GM23338 (cell line): ENCODE results near the gene ADCK2. TPM values are rescaled to one million over a fixed set of nuclear protein-coding genes. Genes with fewer than 3 reads are reported as not detected.

Source experiments
- ATAC-seq: fragments of 200-7000 bp; cut with Tn5 transposase; 3 replicates; pipeline ENCODE4 v1.9.1; 2020
- DNase-seq: peaks from one replicate; pipeline ENCODE4 v3.0.0-alpha.2; 2015; ENCODE audit warnings: low spot score
- H2AFZ ChIP-seq: fragments of 200-600 bp; sonication (generic); 2 replicates; pipeline ENCODE4 v1.8.0; 2016; ENCODE audit warnings: antibody characterized with exemption, mild to moderate bottlenecking, moderate library complexity
- H3F3A ChIP-seq: fragments of 200-600 bp; sonication (generic); replicated peaks from 2 replicates; pipeline ENCODE4 v1.8.0; 2017; ENCODE audit warnings: antibody characterized with exemption, mixed run types, low read depth
- H3K27ac ChIP-seq: fragments of 200-600 bp; sonication (generic); 2 replicates; pipeline ENCODE4 v1.6.1; 2016; ENCODE audit warnings: low read depth
- H3K27me3 ChIP-seq: fragments of 200-600 bp; sonication (generic); 2 replicates; pipeline ENCODE4 v1.8.0; 2016; ENCODE audit warnings: mild to moderate bottlenecking, mixed run types, moderate library complexity; ENCODE audit not compliant: insufficient read depth
- H3K36me3 ChIP-seq: fragments of 200-600 bp; sonication (generic); 2 replicates; pipeline ENCODE4 v1.8.0; 2016; ENCODE audit warnings: mild to moderate bottlenecking; ENCODE audit not compliant: insufficient read depth
- H3K4me1 ChIP-seq: fragments of 200-600 bp; sonication (generic); 2 replicates; pipeline ENCODE4 v1.8.0; 2016; ENCODE audit warnings: mild to moderate bottlenecking, moderate library complexity; ENCODE audit not compliant: insufficient read depth
- H3K4me2 ChIP-seq: fragments of 200-600 bp; sonication (generic); 2 replicates; pipeline ENCODE4 v1.7.1; 2017; ENCODE audit warnings: mixed run types
- H3K4me3 ChIP-seq: fragments of 200-600 bp; sonication (generic); 2 replicates; pipeline ENCODE4 v1.6.1; 2016; ENCODE audit warnings: mixed run types
- H3K79me2 ChIP-seq: fragments of 200-600 bp; sonication (generic); replicated peaks from 2 replicates; pipeline ENCODE4 v1.8.0; 2017; ENCODE audit warnings: mild to moderate bottlenecking; ENCODE audit not compliant: insufficient read depth
- H3K9me2 ChIP-seq: fragments of 200-600 bp; sonication (generic); 2 replicates; pipeline ENCODE4 v1.8.0; 2017; ENCODE audit not compliant: insufficient read depth
- H4K20me1 ChIP-seq: fragments of 200-600 bp; sonication (generic); replicated peaks from 2 replicates; pipeline ENCODE4 v1.8.0; 2017; ENCODE audit warnings: mild to moderate bottlenecking; ENCODE audit not compliant: insufficient read depth
- H3K27ac Mint-ChIP-seq: 2 replicates; pipeline ENCODE4 v1.8.0; 2020; ENCODE audit warnings: inconsistent platforms, mild to moderate bottlenecking, moderate library complexity, mixed read lengths
- H3K27me3 Mint-ChIP-seq: 3 replicates; pipeline ENCODE4 v1.8.0; 2022; ENCODE audit warnings: low read depth, mild to moderate bottlenecking, moderate library complexity, mixed read lengths, inconsistent platforms; ENCODE audit not compliant: insufficient read depth, poor library complexity
- H3K36me3 Mint-ChIP-seq: 3 replicates; pipeline ENCODE4 v1.8.0; 2021; ENCODE audit warnings: low read depth, mild to moderate bottlenecking, inconsistent platforms, moderate library complexity, mixed read lengths
- H3K4me1 Mint-ChIP-seq: 3 replicates; pipeline ENCODE4 v1.8.0; 2020; ENCODE audit warnings: mild to moderate bottlenecking, inconsistent platforms, mixed read lengths
- H3K4me3 Mint-ChIP-seq: 3 replicates; pipeline ENCODE4 v1.8.0; 2021; ENCODE audit warnings: moderate library complexity, mild to moderate bottlenecking, inconsistent platforms, mixed read lengths
- H3K9me3 Mint-ChIP-seq: 3 replicates; pipeline ENCODE4 v1.8.0; 2020; ENCODE audit warnings: moderate library complexity, mild to moderate bottlenecking, inconsistent platforms, mixed read lengths
- CREB1 ChIP-seq: fragments of 250-450 bp; sonication (Bioruptor Pico); IDR thresholded peaks from 2 replicates; pipeline ENCODE4 v1.5.0; 2020; ENCODE audit warnings: low read depth, mild to moderate bottlenecking, moderate library complexity
- ETS1 ChIP-seq: IDR thresholded peaks from 2 replicates; pipeline ENCODE4 v1.6.1; 2016; ENCODE audit warnings: antibody characterized with exemption
- EZH2 ChIP-seq: fragments of 200-600 bp; sonication (generic); IDR thresholded peaks from one replicate; pipeline ENCODE4 v1.8.0; 2017; ENCODE audit warnings: antibody characterized with exemption, mild to moderate bottlenecking, low read depth; ENCODE audit not compliant: unreplicated experiment
- EZH2phosphoT487 ChIP-seq: fragments of 200-600 bp; sonication (generic); IDR thresholded peaks from one replicate; pipeline ENCODE4 v1.8.1; 2018; ENCODE audit warnings: antibody characterized with exemption; ENCODE audit not compliant: unreplicated experiment
- NANOG ChIP-seq: IDR thresholded peaks from 2 replicates; pipeline ENCODE4 v1.6.1; 2016; ENCODE audit warnings: antibody characterized with exemption, borderline replicate concordance
- POLR2AphosphoS5 ChIP-seq: IDR thresholded peaks from 2 replicates; pipeline ENCODE4 v1.6.1; 2016; ENCODE audit warnings: antibody characterized with exemption, low read depth
- ZNF114 ChIP-seq: fragments of 250-450 bp; sonication (Bioruptor Pico); IDR thresholded peaks from 2 replicates; pipeline ENCODE4 v1.5.0; 2020; ENCODE audit warnings: mild to moderate bottlenecking, moderate library complexity
- polyA plus RNA-seq: library from polyadenylated mRNA; unstranded; fragments of >200 nt; fragmentation: Nextera tagmentation; extraction: Ambion mirVana; gene quantifications from 2 replicates; pipeline ENCODE4 v1.2.1, GENCODE V29; 2016
- total RNA-seq: library from RNA; depleted of rRNA; stranded (reverse); fragments of >200 nt; shearing (Covaris generic); gene quantifications from 2 replicates; pipeline ENCODE4 v1.2.3, GENCODE V29; 2014
- TF ChIP-seq, protein P1 (sequence below): fragments of 250-450 bp; sonication (Bioruptor Pico); IDR thresholded peaks from 2 replicates; pipeline ENCODE4 v1.5.0; 2020; ENCODE audit warnings: mild to moderate bottlenecking, moderate library complexity

ADCK2 gene
- total and polyA plus RNA-seq, 2 experiments from 2014 or later = 4.7 to 14.4 TPM

DNA sequence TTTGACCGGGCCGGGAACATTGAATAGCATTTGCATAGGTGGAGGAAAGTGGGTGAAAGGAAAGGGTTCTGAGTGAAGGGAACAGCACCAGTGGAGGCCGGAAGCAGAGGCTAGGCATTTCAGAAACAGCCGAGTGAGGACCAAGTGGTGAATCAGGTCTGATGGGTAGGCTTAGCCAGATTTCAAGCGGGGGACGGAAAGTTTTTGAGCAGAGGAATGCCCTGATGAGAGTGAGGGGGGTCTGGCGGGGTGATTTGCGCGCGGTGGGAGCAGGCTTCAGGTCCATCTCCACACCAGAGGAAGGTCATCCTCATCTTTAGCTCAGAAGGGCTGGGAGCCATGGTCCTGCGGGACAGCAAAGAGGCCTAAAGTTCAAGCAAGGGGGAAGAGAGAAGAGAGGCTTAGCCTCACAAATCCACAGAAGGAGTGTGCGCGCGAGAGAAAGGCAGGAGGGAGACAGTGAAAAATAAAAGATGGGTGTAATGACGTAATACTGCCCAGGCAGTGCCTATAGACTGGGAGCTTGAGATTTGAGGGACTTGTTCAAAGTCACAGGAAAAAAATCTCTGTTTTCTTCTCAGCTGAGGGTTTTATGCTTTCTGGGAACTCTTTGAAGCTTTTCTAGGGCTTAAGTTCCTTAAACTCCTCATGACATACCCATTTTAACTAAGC lies 31.1 kb upstream of the ADCK2 start:
- no peak overlapping the region for H3K27ac ChIP-seq
- H3K9me2 ChIP-seq = no peaks in the 10 kb centered on the region
- H3K36me3 ChIP-seq = no peaks in the 10 kb centered on the region
- H3K4me3 ChIP-seq = peak overlapping the region; percentile 82
- ATAC-seq = peak; percentile 1; the same call in 1 of the 3 replicates
- H4K20me1 ChIP-seq = no peaks in the 10 kb centered on the region
- Mint-ChIP-seq H3K4me1 (peaks cover 38% of the 10 kb centered on the region), H3K9me3 (no peaks in the 10 kb centered on the region; the same call in 2 of the 3 replicates), H3K4me3 (peak overlapping the region; percentile 58), H3K36me3 (no peaks in the 10 kb centered on the region; the same call in 2 of the 3 replicates), H3K27me3 (peaks cover 39% of the 10 kb centered on the region), H3K27ac (no peak overlapping the region)
- peak overlapping the region; percentile 98 for H2AFZ ChIP-seq
- TF ChIP-seq, protein P1, sequence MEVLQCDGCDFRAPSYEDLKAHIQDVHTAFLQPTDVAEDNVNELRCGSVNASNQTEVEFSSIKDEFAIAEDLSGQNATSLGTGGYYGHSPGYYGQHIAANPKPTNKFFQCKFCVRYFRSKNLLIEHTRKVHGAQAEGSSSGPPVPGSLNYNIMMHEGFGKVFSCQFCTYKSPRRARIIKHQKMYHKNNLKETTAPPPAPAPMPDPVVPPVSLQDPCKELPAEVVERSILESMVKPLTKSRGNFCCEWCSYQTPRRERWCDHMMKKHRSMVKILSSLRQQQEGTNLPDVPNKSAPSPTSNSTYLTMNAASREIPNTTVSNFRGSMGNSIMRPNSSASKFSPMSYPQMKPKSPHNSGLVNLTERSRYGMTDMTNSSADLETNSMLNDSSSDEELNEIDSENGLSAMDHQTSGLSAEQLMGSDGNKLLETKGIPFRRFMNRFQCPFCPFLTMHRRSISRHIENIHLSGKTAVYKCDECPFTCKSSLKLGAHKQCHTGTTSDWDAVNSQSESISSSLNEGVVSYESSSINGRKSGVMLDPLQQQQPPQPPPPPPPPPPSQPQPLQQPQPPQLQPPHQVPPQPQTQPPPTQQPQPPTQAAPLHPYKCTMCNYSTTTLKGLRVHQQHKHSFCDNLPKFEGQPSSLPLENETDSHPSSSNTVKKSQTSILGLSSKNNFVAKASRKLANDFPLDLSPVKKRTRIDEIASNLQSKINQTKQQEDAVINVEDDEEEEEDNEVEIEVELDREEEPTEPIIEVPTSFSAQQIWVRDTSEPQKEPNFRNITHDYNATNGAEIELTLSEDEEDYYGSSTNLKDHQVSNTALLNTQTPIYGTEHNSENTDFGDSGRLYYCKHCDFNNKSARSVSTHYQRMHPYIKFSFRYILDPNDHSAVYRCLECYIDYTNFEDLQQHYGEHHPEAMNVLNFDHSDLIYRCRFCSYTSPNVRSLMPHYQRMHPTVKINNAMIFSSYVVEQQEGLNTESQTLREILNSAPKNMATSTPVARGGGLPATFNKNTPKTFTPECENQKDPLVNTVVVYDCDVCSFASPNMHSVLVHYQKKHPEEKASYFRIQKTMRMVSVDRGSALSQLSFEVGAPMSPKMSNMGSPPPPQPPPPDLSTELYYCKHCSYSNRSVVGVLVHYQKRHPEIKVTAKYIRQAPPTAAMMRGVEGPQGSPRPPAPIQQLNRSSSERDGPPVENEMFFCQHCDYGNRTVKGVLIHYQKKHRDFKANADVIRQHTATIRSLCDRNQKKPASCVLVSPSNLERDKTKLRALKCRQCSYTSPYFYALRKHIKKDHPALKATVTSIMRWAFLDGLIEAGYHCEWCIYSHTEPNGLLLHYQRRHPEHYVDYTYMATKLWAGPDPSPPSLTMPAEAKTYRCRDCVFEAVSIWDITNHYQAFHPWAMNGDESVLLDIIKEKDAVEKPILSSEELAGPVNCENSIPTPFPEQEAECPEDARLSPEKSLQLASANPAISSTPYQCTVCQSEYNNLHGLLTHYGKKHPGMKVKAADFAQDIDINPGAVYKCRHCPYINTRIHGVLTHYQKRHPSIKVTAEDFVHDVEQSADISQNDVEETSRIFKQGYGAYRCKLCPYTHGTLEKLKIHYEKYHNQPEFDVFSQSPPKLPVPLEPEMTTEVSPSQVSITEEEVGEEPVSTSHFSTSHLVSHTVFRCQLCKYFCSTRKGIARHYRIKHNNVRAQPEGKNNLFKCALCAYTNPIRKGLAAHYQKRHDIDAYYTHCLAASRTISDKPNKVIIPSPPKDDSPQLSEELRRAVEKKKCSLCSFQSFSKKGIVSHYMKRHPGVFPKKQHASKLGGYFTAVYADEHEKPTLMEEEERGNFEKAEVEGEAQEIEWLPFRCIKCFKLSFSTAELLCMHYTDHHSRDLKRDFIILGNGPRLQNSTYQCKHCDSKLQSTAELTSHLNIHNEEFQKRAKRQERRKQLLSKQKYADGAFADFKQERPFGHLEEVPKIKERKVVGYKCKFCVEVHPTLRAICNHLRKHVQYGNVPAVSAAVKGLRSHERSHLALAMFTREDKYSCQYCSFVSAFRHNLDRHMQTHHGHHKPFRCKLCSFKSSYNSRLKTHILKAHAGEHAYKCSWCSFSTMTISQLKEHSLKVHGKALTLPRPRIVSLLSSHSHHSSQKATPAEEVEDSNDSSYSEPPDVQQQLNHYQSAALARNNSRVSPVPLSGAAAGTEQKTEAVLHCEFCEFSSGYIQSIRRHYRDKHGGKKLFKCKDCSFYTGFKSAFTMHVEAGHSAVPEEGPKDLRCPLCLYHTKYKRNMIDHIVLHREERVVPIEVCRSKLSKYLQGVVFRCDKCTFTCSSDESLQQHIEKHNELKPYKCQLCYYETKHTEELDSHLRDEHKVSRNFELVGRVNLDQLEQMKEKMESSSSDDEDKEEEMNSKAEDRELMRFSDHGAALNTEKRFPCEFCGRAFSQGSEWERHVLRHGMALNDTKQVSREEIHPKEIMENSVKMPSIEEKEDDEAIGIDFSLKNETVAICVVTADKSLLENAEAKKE (CRISPR knock-in tag) = no peak
- 0 out of 2 replicates have a peak, but pooled peaks have one; percentile 3 for TF ChIP-seq POLR2AphosphoS5
- DNase-seq = peak; percentile 59
- peak overlapping the region; percentile 89 for H3K4me2 ChIP-seq
- H3F3A ChIP-seq = peaks cover 10% of the 10 kb centered on the region
- H3K27me3 ChIP-seq = peaks cover 35% of the 10 kb centered on the region
- peaks cover 25% of the 10 kb centered on the region for H3K4me1 ChIP-seq
- H3K79me2 ChIP-seq = no peaks in the 10 kb centered on the region

DNA sequence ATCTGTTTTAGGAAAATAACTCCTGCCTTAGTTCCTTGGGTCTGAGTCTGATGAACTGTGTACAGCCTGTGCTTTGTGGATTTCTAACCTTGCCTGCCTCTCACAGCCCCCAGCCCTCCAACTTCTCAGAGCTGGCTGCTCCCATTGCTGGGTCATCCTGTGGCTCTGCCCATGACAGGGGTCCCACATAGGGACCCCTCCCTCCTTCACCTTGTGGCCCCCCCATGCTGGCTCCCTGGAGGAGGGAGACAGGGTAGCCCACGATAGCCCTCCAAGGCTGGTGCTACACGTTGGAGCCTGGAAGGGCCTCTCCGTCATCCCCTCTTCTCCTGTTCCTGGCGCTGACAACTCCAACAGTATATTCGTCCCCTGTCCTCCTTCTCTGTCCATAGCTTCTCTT lies 29.3 kb upstream of the ADCK2 start:
- Histone ChIP-seq H2AFZ (no peak overlapping the region), H3K36me3 (no peaks in the 10 kb centered on the region), H3F3A (peaks cover 10% of the 10 kb centered on the region), H3K27ac (no peak overlapping the region), H4K20me1 (no peaks in the 10 kb centered on the region), H3K27me3 (peaks cover 35% of the 10 kb centered on the region), H3K4me2 (no peak overlapping the region), H3K4me3 (no peak overlapping the region), H3K79me2 (no peaks in the 10 kb centered on the region), H3K4me1 (peaks cover 20% of the 10 kb centered on the region), H3K9me2 (no peaks in the 10 kb centered on the region)
- no peaks in the 10 kb centered on the region; the same call in 2 of the 3 replicates for H3K9me3 Mint-ChIP-seq
- ATAC-seq (no peak), DNase-seq (no peak)
- no peak overlapping the region for H3K4me3 Mint-ChIP-seq
- no peak overlapping the region for H3K27ac Mint-ChIP-seq
- H3K4me1 Mint-ChIP-seq = peaks cover 30% of the 10 kb centered on the region
- H3K36me3 Mint-ChIP-seq = no peaks in the 10 kb centered on the region; the same call in 2 of the 3 replicates
- H3K27me3 Mint-ChIP-seq = peaks cover 40% of the 10 kb centered on the region
- TF ChIP-seq CREB1 (CRISPR knock-in tag) (no peak), EZH2phosphoT487 (no peak), EZH2 (no peak), ETS1 (no peak), NANOG (no peak), ZNF114 (no peak), POLR2AphosphoS5 (no peak)
